Glomerular visceral epithelial cell (primary cell): Measurements from ENCODE around the gene FGD6.
"Not testable (repeated sequence)": the region's sequence is repeated elsewhere in the genome, so short reads cannot be mapped to it uniquely, and the experiment has no call there.

Experiments used
- DNase-seq: peaks from one replicate; pipeline ENCODE4 v3.0.0-alpha.2; 2016; ENCODE audit errors: extremely low spot score

Gene FGD6

DNA sequence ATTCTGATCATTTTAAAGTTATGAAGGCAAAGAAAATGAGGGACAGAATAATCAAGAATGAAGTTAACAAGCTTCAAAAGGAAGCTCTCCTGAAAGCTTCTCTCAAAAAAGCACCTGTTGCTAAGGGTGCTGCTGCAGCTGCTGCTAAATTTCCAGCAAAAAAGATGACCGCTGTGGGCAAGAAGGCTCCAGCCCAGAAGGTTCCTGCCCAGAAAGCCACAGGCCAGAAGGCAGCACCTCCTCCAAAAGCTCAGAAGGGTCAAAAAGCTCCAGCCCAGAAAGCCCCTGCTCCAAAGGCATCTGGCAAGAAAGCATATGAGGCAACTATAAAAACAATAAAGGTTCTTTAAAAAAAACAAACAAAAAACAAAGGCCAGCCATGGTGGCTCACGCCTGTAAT is 91.2 kb downstream of the FGD6 start:
- DNase-seq: no peak

DNA sequence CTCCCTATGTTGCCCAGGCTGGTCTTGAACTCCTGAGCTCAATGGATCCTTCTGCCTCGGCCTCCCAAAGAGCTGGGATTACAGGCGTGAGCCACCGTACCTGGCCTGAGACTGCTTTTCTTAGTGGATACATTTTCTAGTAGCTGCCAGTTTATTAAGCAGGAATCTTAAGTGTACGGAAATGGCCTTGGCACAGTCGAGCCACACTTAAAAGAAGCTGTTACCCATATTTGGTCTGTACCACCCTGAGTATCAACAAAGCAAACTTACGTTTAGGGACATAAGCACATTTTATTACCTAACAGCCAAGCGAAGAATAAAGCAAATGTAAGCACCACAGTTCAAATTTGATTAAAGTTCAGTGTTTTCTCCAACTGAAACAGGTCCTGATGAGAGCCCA is 93.2 kb downstream of the FGD6 start:
- no peak for DNase-seq

DNA sequence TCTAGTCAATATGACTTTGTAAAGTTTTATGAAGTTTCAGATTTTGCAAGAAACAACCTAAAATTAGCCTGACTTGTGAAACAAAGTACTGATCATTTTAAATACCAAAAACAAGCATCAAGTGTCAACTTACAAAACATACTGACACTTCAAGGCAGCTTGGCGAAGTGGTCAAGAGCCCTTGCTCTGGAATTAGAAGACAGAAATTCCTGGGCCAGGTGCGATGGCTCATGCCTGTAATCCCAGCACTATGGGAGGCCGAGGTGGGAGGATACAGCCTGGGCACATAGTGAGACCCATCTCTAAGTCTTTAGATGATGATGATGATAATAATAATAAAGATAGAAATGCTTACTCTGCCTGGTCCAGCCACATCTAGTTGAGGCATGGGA is 98.5 kb downstream of the FGD6 start:
- peak; percentile 56 for DNase-seq

DNA sequence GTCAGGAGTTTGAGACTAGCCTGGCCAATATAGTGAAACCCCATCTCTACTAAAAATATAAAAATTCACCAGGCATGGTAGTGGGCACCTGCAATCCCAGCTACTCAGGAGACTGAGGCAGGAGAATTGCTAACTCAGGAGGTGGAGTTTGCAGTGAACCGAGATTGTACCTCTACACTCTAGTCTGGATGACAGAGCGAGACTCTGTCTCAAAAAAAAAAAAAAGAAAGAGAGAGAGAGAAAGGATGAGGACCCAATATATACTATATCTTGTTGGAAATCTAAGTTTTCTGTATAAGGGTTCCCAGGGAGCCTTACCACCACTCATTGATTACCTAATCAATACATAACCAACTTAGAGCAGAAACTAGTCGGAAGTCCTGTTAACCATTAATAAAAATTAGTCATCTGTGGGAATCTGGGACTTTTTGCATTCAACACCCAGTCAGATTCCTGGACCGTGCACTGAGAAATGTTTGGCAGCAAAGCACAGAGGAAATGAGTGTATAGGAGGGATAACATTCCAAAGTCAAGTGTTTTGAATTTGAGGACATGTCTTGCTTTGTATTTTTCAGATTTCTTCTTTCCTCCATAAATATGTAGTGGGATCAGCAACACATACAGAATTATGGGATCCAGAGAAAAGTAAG is 99.0 kb downstream of the FGD6 start:
- DNase-seq: peak; percentile 85

DNA sequence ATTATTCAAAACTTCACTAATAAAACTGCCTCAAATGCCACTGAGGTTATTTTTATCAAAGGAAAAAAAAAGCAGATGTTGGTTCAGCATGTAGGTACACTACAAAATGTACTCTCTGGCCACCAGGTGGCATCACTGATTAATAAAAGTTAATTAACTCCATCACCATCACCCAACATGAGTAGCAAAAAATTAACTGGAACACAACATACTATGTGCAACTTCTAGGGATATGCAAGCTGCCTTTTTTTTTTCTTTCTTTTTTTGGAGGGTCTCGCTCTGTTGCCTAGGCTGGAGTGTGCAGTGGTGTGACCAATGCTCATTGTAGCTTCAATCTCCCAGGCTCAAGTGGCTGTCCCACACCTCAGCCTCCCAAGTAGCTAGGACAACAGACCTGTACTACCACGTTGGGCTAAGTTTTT is 100.1 kb downstream of the FGD6 start:
- peak; percentile 78 for DNase-seq

DNA sequence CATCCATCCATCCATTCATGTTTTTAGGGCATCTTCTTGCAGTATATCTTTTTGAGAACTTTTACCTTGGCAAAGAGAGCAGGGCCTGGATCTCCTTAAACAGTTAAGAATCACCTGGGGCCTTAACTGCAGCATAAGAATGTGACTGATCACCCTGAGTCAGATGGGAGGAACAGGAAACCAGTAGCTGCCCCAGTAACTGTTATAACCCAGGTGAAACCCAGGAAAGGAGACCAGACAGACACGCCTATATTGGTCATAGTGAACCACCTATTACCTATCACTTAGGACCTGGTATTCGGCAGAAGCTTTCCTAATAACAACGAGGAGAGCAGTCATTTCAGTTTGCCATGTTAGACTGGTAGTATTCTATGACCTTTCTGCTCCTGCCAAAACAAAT is 100.5 kb downstream of the FGD6 start:
- no peak for DNase-seq

DNA sequence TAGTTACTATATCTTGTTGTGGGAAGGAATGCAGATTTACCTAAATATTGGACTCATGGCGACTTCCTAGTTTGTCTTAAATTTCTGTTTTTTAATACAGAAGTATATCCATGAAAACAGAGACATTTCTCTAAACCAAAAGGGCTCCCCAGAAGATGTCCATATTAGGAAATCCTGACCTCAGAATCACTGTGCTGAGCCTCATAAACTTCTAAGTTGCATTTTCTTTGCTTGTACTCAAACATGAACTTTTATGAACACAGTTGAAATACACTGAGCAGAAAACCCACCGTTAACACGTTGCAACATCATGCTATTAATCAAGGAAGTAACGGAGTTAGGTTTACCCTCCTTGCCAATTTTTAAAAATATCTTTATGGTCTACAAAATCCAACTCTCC is 100.9 kb downstream of the FGD6 start:
- DNase-seq: no peak

DNA sequence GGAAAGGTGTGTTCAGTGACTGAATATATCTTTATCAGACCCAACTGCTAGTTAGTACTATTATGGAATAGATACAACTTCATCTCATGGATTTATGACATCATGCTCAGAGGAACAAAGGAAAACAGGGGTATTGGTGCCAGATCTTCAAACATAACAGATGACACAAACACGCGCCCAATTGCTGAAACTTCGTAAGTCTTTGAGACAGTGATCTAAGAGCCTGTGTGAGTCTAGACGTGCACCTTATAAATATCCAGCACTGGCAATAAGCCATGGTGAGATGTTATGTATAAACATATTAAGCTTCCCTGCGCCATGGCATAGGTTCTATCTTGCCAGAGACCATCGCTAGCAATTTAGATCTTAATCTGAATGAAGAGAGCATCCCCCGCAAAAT is 101.6 kb downstream of the FGD6 start:
- no peak for DNase-seq

DNA sequence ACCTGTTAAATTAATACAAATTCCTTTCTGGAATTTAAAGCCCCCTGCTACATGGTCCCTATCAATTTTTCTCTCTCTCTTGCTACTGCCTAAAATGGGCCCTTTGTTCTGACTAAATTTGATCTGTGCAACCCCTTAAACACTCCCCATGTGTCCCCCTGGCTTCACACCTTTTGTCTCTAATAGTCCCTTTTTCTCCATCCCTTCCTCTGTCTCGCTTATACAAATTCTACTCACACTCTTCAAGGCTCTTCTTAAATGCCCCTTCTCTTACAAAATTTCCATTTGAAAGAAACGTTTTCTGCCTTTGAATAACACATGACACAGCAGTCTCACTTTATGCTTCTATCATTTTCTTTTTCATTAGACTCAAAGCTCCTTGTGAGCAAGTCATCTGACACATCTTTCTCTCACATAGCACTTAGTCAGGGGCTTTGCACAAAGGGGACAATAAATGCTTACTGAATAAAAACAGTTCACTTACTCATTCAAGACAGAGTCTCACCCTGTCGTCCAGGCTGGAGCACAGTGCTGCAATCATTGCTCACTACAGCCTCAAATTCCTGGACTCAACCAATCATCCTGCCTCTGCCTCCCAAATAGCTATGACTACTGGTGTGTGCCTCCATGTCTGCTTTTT is 102.4 kb downstream of the FGD6 start:
- no peak for DNase-seq

DNA sequence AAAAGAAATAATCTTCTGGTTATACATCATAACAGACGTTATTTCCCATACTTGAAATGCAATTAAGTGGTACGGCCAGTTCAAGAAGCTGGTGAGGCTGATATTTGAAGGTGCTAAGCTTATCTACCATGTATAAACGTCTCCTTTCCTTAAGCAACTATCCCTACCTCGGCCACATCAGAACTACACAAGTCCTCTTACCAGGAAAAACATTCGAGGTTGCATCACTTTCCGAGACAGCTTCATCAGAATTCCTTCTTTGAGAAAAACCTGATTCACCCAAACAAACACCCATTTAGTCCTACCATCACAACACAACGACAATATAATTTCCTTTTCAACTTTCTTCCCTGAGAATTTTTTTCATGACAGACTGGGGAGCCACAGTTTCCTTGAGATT is 109.9 kb downstream of the FGD6 start:
- no peak for DNase-seq

DNA sequence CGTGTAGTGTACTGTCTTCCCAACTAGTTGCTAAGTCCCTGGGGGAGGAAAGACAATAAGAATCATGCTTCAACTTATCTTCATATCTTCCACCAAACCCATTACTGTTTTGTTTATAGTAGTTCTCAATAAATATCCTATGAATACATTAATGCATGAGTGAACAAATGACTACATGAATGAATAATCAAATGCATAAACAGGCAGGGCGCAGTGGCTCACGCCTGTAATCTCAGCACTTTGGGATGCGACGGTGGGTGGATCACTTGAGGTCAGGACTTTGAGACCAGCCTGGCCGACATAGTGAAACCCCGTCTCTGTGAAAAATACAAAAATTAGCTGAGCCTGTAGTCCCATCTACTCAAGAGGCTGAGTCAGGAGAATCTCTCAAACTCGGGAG is 111.7 kb downstream of the FGD6 start:
- DNase-seq: no peak

DNA sequence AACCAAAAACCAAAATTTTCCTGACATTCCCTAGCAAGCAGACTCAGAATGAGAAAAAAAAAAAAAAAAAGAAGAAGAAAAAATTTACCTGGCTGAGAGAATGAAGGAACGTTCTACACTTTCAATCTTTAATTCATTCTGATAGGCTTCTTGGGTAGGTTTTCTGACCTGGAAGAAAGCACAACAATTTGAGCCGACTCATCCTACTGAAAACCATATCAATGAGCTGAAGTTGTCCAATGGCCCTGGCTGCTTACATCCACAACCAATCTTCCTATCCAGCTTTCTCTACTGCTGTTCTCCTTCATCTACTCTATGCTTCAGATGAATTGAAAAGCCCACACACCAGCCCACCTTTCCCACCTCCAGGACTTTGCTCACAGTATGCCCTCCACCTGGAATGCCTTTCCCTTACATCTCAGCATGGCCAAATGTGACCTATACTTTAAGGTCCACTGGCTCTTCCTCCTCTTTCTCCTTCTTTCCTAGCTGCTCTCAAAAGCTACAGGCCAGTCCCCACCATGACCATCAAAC is 112.3 kb downstream of the FGD6 start:
- DNase-seq: no peak

DNA sequence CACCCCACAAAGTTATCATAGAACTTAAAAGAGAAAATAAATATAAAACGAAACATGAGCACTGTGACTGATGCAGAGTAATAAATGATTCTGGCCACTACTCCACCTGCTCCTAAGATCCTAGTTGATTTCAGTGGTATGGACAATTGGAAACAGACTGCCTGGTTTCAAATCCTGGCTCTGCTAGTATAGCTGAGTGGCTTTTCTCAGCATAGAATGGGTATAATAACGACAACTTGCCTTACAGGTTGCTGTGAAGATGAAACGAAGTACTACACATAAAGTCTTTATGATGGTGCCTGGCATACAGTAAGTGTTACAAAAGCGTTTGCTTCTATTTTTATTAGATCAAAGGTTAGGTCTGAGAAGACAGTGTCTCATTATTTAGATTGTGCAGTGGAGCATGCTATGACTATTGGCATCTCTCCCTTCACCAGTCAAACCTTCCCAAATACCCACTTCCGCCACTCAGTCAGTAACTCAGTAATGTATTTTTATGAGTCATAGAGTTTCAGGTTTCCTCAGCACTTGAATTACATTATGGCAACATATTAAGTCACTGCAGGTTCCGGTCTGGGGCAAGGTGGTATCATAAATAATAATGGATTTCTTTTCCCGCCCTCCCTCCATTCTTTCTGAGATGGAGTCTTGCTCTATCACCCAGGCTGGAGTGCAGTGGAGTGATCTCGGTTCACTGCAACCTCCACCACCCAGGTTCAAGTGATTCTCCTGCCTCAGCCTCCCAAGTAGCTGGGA is 114.2 kb downstream of the FGD6 start:
- DNase-seq: peak; percentile 94

DNA sequence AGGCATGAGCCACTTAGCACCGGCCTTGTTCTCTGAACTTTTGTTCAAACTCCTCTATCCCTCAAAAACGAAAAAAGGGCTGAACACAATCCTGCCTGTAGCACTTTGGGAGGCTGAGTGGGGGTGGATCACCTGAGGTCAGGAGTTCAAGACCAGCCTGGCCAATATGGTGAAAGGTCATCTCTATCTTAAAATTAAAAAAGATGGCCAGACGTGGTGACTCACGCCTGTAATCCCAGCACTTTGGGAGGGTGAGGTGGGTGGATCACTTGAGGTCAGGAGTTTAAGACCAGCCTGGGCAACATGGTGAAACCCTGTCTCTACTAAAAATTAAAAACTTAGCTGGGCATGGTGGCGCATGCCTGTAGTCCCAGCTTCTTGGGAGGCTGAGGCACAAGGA is 115.3 kb downstream of the FGD6 start:
- DNase-seq: not testable (repeated sequence)

DNA sequence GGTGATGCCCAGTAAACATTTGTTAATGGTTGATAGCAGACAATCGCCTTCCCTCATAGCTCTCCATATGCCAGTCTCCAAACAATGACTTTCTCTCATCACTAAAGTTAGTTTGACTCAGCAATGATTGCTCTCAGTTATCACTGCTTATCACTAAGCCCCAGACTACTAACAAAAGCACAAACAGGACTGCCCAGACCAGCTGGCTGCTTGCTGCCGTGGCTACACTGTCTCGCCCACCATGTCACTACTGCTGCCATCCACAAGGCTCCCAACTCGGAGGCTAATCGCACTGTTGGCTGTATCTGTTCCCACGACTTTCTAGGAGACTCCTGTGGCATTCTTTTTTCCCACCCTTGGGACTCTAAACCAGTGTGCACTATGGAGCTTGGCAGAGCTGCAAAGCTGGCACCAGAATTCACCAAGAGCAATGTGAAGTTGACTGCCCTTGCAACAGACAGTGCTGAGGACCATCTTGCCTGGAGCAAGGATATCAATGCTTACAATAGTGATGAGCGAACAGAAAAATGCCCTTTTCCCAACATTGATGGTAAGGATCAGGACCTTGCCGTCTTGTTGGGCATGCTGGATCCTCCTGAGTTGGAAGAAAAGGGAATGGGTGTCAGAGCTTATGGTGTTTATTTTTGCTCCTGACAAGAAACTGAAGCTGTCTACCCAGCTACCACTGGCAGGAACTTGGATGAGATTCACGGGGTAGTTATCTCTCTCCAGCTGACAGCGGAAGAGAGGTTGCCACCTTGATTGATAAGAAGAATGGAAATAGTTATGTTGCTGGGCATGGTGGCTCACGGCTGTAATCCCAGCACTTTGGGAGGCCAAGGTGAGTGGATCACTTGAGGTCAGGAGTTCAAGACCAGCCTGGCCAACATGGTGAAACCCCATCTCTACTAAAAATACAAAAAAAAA is 116.7 kb downstream of the FGD6 start:
- DNase-seq: no peak

DNA sequence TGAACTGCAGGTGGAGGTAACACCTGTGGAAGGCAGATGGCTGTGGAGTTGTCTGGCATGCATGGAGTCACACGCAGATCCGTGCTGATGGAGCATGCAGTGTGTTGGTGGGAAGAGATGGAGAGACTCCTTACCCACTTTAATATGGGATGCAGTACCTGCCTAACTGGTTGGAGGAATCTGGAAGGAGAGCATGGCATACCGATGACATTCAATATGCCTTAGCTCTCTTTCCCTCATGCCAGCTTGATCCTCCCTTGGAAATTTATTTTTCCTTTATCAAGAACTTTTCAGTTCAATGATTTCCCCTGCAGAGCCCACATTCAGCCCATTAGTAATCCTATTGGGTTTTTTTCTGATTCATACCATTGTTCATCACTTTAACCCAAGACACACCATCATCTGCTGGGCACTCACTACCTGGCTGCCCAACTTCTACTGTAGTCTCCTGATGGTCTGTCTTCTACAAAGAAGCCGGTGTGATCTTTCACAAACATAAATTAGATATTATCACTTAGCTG is 117.9 kb downstream of the FGD6 start:
- peak; percentile 45 for DNase-seq

DNA sequence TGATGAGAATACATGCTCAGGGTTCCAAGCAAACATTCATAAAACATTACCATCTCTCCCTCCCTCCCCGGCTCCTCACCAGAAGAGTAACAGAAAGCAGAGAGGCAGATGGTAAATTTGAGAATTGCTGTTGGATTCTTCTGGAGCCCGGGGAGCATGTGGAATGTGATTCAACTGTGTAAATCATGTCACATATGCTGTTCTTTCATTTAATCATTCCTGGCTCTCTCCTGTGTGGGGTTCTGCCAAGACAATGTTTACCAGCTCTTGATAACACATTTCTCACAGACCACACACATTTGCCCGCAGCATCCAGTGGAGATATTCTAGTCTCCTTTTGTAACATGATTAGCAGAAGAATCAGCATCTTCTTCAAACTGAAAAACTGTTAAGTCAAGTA is 120.4 kb downstream of the FGD6 start:
- no peak for DNase-seq

DNA sequence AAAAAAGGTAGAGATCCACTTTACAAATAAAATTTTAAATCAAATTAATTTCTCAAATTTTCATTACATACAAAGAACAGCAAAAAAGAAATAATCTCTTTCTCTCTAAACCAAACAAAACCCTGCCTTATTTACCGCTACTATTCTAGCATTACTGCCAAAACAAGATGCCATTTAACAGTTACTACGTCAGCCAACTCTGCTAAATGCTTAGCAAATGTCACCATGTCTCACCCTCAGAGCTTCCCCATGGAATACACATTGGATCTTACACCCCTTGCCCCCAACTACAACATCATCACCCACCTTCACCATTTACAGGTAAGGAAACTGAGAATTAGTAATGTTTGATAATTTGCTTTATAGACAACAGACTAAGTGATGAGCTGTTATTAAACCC is 120.9 kb downstream of the FGD6 start:
- DNase-seq: no peak

DNA sequence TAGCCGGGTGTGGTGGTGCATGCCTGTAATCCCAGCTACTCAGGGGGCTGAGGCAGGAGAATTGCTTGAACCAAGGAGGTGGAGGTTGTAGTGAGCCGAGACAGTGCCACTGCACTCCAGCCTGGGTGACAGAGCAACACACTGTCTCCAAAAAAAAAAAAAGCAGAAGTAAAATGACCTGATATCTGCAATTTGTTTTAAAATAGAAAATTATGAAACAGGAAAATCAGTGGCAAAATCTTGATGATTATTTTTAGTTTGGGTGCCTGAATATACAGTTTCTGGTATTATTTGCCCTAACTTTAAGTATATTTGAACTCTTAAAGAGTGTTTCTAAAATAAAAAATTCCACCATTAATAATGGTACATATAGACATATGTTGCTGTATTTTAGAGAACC is 121.4 kb downstream of the FGD6 start:
- not testable (repeated sequence) for DNase-seq

DNA sequence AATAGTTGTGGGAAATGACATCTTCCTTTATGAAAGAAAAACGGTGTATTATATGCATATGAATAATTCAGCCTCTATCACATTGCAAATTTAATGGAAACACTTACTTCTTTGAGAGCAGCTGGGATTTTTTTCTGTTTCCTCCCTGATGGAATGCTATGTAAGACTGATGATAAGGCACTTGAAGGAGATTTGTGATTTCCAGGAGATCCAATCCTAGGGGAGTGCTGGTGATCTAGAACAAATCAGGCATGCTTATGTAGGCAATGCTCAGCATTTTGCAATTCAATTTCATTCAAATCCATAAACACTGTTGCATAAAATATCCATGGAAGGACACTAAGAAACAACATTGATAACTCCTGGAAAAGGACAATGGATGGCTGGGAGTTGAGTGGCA is 127.8 kb downstream of the FGD6 start:
- no peak for DNase-seq

DNA sequence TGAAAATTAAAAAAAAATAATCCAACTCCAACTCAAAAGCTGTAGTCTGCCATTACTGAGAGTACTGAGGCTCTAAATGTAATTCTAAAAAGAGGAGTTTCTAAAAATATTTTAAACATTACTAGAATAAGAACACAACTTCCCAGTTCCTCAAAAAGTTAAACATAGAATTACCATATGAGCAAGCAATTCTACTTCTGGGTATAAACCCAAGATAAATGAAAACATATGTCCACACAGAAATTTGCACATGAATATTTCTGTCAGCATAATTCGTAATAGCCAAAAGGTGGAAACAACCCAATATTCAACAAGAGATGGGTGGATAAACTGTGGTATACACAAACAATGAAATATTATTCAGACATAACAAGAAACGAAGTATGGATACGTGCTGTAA is 128.9 kb downstream of the FGD6 start:
- no peak for DNase-seq

DNA sequence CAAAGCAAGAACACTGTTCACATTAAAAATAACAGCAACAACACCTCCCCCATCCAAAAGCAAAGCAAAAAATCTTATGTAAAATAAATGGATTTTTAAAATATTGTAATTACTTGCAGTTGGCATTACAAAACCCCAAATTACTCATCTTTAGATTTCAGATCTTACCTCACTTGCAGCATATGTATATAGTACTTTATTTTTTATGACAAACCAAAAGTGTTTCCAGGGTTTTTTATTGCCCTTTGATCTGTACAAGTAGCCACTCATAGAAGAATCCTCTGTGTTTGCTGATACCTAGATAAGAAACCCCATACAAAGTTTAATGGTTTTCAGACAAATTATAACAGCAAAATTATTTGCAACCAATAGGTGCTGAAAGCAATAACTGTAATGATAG is 131.7 kb downstream of the FGD6 start:
- DNase-seq: no peak
